Stimulated activated CD4-positive, alpha-beta T cell treated with anti-CD3 and anti-CD28 coated beads, Interleukin-12 subunit alpha, Interleukin-12 subunit beta, amount 100 ng/mL, for 24 hours (primary cell): Measurements from ENCODE around the gene YBX1.

Source experiments
- DNase-seq, 2 experiments: peaks; one replicate each; pipeline ENCODE4 v3.0.0-alpha.2; 2020; ENCODE audit warnings: low read depth in 2 of 2

Gene YBX1

DNA sequence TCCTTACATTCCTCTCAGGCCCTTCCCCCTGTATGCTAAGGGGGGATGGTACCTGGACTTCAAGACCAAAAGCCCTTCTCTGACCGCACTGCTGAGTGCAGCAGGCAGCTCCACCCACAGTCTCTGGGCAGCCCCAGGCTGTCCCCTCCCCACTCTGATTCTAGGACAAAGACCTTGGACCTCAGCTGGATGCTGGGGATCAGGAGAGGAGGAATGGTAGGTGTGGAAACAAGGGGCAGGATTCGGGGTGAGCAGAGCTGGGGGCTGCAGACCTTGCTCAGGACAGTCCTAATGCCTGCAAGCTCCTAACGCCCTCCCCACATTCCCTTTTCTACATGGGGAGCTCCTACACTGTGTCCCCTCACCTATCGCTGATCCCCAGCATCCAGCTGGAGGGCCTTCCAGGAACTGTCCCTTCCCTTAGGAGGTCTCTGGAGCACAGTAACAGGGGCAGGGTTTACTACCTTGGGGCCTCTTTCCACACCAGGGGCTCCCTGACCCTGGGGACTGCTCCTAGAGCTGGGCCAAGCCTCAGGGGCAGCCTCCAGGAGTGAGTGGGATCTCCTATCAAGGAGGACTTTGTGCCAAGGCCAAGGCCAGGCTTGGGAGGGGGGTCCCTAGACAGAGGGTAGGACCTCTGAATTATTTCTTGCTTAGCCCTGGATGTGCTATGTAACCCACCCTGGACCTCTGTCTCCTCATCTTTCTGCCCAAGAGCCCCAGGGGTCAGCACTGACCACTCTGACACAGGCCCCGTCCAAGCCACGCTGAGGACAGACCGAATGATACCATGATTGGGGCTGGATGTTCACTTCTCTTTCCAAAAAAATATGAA is 52.2 kb downstream of the YBX1 start:
- DNase-seq, result no peak

DNA sequence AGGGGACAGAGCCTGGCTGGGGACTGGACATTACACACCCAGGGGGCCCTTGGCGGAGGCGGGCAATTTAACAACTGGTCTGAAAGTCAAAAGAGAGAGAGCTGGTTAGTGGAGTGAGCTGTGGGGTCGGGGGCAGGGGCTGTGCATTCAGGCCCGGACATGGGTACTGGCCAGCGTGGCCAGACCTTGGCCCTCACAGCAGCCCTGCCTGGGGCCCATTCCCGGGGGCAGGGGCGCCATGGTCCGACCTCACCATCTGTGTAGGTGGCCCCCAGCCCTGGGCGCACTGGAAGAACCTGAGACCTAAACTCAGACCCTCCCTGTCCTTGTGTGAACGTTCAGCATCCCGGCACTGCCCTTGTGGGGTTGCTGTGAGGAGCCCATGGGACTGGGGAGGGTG is 52.8 kb downstream of the YBX1 start:
- DNase-seq, result no peak

DNA sequence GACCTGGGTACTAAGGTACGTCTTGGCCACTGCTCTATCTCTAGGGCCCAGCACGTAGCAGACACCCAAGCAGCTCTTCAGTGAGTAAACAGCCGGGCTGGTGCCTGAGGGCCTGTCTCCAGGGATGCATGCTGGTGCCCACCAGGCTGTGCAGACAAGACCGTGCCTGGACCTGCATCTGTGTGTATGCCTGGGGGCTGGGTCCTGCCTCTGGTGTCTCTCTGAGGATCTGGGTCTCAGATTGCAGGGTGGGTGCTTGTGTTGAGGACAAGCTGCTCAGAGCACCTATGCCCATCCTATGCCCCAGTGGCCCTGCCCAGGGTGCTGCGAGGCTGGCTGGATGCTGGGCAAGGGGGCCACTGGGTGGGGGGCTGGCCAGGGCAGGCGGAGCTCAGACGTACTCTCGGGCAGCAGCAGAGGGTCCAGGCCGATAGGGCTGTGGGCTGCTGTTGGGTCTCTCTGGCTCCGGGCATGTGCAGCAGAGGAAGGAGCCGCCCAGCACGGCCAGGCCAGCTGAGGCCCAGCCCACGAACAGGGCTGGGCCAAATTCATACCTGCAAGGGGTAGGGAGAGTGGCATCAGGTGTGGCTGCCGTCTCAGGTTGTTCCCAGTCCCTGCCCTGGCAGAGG is 53.4 kb downstream of the YBX1 start:
- no peak for DNase-seq

GRCh38 chr1:42736152-42736551 is 53.9 kb downstream of the YBX1 start:
- no peak for DNase-seq

DNA sequence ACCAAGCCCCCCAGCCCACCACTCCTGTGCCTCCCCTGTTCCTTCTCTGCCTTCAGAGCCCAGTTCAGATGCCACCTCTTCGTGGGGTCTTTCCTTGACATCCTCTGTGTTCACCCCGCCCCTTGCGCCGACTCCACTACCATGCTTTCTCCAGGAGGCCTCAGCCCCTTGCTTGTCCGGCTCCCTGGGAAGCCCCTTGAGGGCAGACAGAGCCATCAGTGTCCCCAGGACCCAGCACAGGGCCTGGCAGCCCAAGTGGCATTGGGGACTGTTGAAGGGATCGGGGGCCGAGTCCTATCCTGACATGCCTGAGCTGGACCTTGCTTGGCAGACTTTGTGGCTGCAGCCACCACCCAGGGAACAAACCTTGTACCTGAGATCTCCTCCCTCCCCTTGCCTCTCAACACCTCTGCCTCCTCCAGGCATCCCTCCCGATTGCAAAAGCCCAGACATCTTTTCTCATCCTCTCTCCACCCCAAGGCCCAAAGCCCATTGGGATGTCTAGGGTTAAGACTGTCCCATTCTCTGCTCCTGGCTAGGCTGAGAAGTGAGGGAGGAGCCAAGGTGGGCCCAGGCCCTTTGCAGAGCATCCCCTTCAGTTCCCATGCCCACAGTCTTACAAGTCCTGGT is 54.5 kb downstream of the YBX1 start:
- DNase-seq, result no peak

DNA sequence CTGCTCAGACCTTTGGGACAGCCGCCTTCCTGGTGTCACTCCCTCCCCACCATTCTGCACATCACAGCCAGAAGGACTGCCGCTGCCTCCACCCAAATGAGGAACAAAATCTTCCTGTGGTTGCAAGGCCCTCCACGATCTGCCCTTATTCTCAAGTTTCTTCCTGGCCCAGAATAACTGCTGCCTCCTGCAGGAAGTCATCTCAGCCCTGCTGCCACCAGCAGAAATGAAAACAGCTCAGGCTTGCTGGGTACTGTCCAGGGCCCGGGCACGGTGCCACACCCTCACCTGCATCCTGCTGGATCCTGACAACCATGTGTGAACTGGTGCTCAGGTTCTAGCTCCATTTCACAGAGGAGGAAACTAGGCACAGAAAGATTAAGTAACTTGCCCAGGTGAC is 55.0 kb downstream of the YBX1 start:
- no peak for DNase-seq

DNA sequence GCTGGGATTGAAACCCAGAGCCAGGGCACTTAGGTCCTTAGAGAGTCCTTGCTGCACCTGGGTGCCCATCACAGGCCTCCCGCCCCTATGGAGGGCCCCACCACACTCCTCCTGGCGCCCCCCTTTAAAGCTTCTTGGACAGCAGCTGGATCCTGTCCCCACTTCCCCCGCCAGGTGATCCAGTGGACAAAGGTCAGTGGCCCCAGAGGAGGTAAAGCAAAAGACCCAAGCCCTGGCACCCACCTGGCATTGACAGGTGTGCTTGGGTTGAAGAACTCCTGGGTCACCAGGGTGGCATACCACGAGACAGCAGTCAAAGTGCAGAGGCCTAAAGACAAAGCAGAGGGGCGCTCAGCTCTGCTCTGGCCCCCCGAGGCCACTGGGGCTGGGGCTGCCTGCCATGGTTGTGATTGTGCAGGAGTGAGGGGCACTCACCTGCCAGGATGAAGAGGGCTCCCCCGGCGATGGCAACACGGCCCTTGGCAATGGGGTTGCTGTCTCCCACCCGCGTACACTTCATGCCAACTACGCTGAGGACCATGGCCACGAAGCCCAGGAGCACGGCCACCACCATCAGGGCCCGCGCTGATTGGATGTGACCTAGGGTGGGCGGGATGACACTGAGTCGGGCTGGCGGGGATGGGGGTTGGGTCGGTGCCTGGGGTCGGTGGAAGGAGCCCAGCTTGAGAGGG is 55.9 kb downstream of the YBX1 start:
- no peak for DNase-seq

GRCh38 chr1:42738678-42739226 is 56.5 kb downstream of the YBX1 start:
- DNase-seq, result no peak

- DNase-seq, result no peak
Measured at GRCh38 chr1:42739753-42740700, 57.8 kb downstream of the YBX1 start, which contains the start of gene CLDN19. Gene CLDN19 (minus strand): TSS chr1:42740236. CDS start chr1:42740063, 173 bp downstream.

DNA sequence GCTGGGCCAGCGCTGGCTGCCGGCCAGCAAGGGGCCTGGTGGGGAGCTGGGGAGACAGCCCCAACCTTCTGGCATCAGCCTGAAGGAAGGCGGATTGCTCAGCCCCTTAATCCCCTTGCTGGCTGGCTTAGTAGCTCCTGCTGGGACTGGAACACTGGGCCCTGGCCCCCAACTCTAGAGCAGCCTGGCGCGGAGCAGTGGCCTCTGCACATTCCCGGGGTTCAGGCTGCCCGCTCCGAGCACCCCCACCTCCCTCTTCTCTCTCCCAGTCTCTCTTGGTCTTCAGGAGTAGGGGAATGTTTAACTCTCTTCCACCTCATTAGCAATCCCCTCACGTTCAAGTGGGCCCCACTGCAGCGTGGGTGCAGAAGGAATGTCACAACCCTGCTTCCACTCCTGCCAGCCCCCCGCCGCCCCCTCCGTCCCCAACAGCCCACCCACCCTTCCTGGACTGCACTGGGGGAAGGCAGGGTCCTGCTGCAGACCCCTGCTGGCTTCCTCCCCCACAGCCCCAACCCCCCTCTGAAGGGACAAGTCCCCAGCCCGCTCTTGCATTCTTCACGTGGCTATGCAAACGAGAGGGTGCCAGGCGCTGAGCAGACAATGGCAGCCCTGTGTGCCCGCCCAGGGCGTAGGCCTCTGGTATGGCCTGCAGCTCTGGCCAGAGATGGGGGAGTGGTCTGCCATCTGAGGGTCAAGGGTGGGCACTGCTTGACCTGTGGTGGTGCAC is 58.8 kb downstream of the YBX1 start:
- DNase-seq, result no peak

- no peak for DNase-seq
Measured at GRCh38 chr1:42741706-42742105, 59.5 kb downstream of the YBX1 start.

DNA sequence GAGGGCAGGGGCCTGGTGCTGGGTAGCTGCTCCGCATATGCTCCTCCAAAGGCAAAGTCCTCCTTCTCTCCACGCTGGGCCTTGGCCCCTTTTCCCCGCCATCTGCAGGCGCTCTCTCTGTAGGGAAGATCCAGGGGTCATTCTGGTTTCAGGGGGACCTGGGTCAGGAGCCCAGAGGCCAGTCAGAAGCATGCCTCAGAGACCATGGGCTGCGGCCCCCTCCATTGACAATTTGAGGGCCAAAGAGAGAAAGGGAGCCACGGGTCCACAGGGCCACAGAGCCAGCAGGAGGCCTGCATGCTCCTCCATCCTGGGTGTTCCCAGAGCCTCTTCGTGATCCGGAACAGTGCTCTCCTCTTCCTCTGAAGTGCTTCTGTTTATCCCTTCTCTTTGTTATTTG is 59.9 kb downstream of the YBX1 start:
- no peak for DNase-seq

- no peak for DNase-seq
Measured at GRCh38 chr1:42742617-42743316, 60.5 kb downstream of the YBX1 start.

DNA sequence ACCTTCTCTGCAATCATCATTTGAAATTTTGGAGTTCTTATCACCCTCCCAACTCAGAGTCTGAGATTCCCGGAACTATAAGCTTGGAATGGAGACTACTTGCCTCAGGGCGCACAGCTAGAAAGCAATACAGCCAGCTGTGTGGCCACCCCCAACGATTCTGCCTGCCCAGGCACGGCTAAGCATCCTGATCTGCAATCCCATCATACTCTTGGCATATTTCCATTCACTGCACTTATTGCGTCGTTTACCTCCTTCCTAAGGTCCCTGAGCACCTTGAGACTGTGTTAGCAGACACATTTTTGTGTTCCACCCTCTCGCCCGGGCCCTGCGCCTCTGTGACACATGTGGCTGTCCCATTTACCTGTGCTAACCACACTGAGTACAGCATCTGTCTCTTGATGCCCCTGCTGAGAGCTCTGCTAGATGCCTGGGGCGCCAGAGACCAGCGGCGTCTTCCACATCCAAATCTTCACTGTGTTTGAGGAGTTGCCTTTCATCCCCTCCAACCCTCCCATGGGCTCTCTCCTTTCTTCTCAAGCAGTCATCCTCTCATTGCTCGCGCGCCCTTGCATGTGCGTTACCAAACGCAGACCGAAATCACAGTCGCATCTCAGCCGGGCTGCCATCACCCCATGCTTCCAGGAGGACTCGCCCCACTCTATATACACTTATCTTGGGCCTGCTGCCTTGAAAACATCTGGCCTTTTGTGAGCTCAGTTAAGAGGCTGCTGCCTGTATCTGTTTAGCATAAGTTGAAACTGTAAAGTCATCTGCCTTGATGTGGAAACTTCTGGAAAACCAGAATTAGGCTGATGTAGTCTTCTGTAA is 61.3 kb downstream of the YBX1 start:
- no peak for DNase-seq

DNA sequence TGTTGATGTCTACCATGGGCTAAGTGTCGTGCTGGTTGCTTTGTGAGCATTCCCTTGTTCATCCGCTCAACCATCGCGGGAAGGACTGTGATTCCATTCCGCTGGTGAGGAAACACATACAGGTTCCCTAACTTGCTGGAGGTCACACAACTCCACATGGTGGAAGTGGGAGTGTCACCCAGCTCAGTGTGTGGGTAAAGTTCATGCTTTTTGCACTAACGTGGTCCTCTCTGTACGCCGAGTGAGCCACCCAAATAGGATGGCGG is 61.9 kb downstream of the YBX1 start:
- no peak for DNase-seq

DNA sequence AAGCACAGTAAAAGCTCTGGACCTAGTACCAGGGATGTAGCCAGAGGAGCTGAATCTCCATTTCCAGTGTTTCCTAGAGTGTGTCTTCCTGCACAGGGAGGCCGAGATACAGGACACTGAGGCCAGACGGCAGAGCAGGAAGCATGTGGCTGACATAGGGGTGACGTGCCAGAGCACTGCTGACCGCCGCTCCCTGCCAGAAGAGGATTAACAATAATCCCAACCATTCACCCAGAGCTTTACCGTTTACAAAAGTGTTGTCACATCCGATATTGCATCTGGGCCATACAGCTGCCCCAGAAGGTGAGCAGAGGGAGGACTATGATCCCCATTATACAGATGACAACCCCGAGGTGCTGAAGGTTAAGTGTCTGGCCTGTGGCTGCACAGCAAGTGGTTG is 63.6 kb downstream of the YBX1 start:
- DNase-seq, result no peak

DNA sequence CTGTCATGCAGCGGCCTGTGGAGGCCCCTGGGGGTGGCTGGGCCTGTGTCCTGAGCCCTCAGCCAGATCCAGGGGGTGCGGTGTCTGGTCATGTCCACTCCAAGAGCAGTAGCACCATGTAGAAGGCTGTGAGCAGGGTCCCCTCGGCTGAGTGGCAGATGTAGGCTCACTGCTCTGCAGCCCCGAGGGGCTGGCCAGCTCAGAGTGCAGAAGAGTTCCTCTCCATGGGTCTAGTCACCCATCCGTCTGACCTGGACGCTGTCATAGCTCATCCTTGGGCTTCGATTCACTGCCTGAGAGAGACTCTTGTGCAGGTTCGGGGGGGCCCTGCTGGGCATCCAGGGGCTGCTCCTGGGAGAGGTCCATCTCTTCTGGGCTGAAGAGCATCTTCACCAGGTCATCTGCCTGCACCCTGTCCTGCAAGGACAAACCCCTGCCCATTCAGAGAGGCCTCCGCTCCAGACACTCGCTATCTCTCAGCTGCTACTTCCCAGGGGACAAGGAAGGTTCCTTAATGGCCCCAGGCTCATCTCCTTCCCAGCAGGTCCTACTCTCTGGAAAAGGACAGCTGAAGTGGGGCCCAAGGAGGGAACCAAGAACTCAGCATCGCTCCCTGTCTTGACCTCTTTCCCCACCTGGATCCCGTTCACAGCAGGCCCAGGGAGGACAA is 64.4 kb downstream of the YBX1 start:
- no peak for DNase-seq

DNA sequence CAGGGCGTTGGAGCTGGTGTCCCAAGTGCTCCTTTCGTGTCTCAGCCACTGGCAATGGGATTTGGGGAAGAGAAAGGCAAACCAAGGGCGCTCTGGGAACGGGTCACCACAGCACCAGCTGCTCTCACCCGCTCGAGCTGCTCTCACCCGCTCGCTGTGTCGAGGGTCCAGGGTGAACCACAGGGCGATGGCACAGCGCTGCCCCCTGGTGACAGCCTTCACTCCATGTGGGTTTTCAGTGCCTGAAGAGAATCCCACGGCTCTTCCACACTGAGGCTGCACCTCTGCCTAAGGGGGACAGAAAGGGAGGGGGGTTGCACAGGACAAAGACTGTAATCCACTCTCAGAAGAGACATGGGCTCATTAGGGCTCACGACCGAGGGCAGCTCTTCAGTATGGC is 64.9 kb downstream of the YBX1 start:
- DNase-seq, result peak in 1 of 2 experiments; percentile 26
